ENCODE results near the gene HDGFL2.

GRCh38 chr19:4436231-4436630 lies 35.9 kb upstream of the HDGFL2 start:
- TF ChIP-seq CTCF (IDR thresholded peaks at IDR 0.05) (no peak), POLR2A (IDR thresholded peaks at IDR 0.05) (no peak)

Data from adrenal gland (tissue), 5 donors.